ENCODE data around the gene DCTD.

GRCh38 chr4:182922501-182923284 is 5.5 kb upstream of the DCTD start:
- no peak for TF ChIP-seq CTCF (IDR thresholded peaks at IDR 0.05 in 8 of 11, conservative IDR thresholded peaks at IDR 0.05 in 3 of 11)
- no peak for TF ChIP-seq POLR2A (IDR thresholded peaks at IDR 0.05)
